HG03280 (cell line): Measurements from ENCODE around the gene PIM3.
"Not testable (repeated sequence)": the region's sequence is repeated elsewhere in the genome, so short reads cannot be mapped to it uniquely, and the experiment has no call there.

Experiments
- ATAC-seq: cut with Tn5 transposase; IDR thresholded peaks from one replicate; pipeline ENCODE4 v1.9.1; 2021; ENCODE audit warnings: mild to moderate bottlenecking, moderate library complexity; ENCODE audit not compliant: unreplicated experiment

The PIM3 gene

GRCh38 chr22:49942565-49943404, 17.8 kb upstream of the PIM3 start:
- no peak for ATAC-seq

- no peak for ATAC-seq
Observed at GRCh38 chr22:49943405-49943765, 17.2 kb upstream of the PIM3 start.

DNA sequence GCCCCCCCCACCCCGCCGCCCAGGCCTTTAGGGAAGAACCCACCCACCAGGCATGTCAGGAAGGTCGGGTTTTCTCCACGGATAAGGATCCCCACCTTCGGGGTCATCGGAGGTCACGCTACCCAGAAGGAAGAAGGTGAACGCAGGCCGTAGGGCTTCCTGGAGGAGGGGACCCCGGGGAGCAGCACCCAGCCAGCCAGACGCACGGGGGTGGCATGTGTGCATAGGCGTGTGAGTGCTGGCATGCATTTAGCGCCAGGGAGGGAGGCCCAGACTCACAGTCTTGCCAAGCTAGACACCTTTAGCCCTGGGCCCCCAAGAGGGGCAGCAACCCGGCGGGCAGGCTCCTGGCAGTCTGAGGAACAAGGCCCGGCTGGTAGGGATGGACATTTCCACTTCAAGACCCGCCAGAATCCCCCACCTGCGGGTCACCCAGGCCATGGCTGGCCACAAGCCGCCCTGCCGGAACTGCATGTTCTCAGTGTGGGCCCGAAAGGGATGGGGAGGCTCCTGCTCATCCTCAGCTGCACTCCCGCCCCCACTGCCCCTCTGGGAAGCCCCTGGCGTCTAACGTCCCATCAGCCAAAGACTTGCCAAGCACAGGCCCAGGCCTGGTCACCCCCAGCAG, 16.7 kb upstream of the PIM3 start:
- no peak for ATAC-seq

DNA sequence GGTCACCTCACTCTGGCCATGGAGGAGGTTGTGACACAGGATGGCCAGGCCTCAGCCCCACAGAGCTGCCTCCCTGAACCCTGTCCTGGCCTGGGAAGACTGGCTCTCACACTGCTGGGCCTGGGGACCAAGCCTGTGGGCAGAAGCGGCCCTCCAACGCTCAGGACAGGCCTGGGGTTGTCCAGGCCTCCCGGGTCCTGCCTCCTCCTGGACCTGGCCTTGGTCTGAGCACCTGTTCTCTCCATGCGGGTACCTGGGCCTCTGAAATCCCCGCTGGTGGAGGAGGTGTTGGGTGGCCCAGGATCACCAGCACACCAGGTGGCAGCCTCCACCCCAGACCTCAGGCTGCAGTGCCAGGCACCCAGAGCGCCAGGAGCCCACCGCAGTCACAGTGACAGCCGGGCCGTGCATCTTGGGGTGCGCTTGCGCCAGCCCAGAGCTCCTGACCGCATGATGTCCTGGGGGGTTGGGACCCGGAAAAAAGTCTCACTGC, 16.1 kb upstream of the PIM3 start:
- no peak for ATAC-seq

- not testable (repeated sequence) for ATAC-seq
Observed at GRCh38 chr22:49945042-49945794, 15.4 kb upstream of the PIM3 start.

GRCh38 chr22:49946612-49947295, 13.8 kb upstream of the PIM3 start:
- no peak for ATAC-seq

- ATAC-seq, result no peak
Observed at GRCh38 chr22:49947296-49947622, 13.3 kb upstream of the PIM3 start.

DNA sequence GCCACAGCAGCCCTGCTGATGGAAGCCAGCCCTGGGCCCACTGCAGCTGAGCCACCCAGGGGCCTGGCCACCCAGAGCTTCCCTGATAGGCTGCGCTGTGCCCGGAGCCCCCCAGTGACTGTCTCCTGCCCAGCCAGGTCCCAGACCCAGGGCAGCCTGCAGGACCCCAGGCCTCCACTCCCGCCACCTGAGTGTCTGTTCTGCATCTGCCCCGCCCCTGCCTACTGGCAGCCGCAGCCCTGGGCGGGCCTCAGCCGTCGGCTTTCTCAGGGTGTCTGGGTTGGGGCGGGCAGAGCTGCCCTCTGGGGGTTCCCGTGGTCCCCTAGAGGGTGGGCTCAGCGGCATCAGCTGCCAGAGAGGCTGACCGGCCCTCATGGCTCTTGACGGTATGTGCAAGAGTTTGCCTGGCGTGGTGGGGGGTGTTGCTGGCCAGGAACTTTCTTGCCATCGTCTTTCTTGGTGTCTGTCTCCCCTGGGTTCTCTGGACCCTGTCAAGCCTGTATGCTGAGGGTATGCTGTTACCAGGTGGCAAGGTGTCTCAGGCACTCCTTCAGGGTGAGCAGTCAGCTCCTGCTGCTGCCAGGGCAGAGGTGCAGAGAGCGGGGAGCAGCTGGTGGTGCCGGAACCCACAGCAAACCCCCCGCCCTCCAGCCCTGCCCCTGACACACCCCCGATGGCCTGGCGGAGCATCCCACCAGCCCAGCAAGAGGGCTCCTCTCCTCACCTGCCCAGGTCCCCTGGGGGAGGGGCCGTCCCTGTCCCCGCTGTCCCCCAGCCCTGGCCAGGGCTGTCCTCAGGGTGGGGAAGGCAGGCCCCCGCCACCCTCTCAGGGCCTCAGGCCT, 12.2 kb upstream of the PIM3 start:
- ATAC-seq, result no peak

DNA sequence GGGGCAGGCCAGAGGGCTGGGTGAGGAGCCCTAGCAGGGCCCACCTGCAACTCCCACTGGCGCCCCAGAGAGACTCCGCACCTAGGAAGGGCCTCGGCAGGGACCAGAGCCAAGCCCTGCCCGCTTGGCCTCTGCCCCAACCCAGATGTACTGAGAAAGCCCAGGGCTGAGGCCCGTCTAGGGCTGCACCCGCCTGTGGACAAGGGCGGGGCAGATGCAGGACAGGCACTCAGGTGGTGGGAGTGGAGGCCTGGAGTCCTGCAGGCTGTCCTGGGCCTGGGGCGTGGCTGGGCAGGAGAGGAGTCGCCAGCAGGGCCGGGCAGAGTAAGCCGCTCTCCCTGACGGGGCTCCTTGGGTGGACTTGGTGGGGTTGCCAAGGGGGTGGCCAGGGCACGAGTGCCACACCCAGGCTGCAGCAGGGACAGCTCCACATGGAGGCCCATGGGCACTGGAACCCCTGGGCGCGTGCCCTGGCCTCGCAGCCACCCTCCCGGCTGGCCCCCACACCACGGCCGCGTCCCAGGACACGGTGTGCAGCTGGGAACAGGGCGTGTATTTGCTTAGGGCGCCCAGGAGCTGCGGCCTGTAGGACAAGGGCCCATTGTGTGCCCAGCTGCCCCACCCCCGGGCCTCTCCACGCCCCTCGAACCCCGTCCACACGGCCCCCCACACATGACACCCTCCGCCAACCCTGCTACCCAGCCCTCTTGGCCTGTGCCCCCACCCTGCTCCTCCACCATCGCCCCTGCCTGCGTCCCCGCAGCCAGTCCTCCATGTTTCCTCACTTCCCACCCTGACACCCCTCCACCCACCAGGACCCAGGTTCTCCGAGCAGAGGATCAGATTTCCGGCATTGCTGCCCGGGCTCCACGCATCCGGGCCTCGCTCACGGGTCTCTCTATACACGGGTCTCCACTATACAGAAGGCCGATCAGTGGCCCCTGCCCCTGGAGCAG, 11.3 kb upstream of the PIM3 start:
- ATAC-seq, result no peak

DNA sequence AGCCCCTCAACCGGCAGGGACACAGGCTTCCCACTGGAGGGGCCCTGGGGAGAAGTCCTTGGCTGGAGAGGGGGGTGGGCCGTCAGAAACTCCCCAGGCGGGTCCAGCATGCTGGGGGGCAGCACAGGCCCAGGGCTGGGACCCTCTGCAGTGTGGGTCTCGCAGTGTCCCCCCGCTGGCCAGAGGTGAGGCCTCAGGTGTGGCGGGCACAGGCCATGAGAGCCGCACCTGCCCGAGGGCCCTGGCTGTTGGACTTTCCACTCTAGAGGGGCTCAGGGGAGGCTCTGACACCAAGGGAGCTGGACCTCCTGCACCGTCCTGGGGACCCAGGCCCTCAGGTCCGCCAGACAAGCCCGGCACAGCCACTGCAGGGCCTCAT, 10.7 kb upstream of the PIM3 start:
- no peak for ATAC-seq

GRCh38 chr22:49950396-49950994, 10.1 kb upstream of the PIM3 start:
- no peak for ATAC-seq

- ATAC-seq, result no peak
Observed at GRCh38 chr22:49951000-49951677, 9.4 kb upstream of the PIM3 start.

DNA sequence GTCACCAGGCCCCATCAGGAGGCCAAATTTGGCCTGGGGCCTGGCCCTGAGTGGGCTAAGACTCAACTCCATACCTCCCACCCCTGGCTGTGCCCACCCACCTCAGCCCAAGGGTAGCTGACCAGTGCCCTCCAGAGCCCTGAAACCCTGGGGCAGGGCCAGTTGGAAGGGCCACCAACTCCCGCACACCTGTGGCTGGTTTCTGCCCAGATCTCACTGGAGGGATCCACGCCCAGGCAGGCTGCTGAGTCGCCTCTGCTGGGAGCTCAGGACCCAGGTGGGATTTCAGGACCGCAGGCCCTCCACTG, 8.9 kb upstream of the PIM3 start:
- ATAC-seq, result no peak

- ATAC-seq, result no peak
Observed at GRCh38 chr22:49951986-49952896, 8.3 kb upstream of the PIM3 start.

DNA sequence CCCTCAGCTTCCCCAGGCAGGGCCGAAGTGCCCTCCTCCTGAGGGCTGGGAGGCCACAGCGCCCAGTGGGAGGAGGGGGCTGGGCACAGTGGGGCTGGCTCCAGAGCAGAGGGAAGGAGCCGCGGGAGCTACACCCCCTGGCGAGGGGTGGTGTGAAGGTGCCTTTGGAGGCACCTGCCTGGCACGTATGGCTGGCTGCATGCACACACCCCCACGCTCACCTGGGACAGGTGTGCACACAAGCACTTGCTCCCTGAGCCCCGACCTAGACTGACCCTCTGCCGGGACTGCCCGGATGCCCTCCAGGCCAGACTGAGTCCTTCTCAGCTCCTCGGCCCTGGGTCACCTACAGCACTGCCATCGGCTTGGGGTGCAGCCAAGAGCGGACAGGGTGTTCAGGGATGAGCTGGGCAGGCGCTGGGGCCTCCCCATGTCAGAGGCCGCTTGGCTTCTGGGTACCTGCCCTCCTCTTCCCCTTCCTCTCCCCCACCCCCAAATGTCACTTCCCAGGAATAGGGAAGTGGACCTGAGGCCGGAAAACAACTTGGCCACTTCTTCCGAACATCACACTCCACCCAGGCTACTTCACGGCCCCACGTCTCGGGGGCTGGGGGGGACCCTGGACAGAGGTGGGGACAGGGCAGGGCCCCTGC, 7.4 kb upstream of the PIM3 start:
- ATAC-seq, result no peak

GRCh38 chr22:49953680-49954344, 6.8 kb upstream of the PIM3 start:
- no peak for ATAC-seq
